NT2/D1 (cell line): ENCODE results near the gene KCNQ1OT1.

Source experiments
- SUZ12 ChIP-seq: IDR thresholded peaks from 2 replicates; pipeline ENCODE4 v1.6.1; 2011; ENCODE audit not compliant: insufficient read length, insufficient read depth; ENCODE audit errors: extremely low read depth
- YY1 ChIP-seq: IDR thresholded peaks from 2 replicates; pipeline ENCODE4 v1.6.1; 2011; ENCODE audit not compliant: insufficient read length, insufficient read depth
- ZNF274 ChIP-seq: IDR thresholded peaks from 2 replicates; pipeline ENCODE4 v1.6.1; 2011; ENCODE audit warnings: mild to moderate bottlenecking, low read depth, low read length

- no peak for TF ChIP-seq ZNF274
- no peak for TF ChIP-seq SUZ12
- no peak for TF ChIP-seq YY1
Observed at GRCh38 chr11:2587132-2587930, 112.5 kb downstream of the KCNQ1OT1 start.
